SK-N-SH (cell line): ENCODE results near the gene FRS3. TPM values are rescaled to one million over a fixed set of nuclear protein-coding genes. Genes with fewer than 3 reads are reported as not detected.

Experiments used
- CTCF ChIA-PET: fragments of 300-600, 350-600 bp; formaldehyde crosslinking; extraction: SDS; loops from one replicate; lab custom pipeline; 2021; lab: Yijun Ruan, JAX
- POLR2A ChIA-PET: fragments of 350-600 bp; sonication (Branson Sonifier 250); formaldehyde crosslinking; extraction: SDS; loops from one replicate; lab custom pipeline; 2020; ENCODE audit warnings: antibody characterized with exemption, inconsistent platforms; lab: Yijun Ruan, JAX
- DNase-seq: peaks from one replicate; pipeline ENCODE4 v3.0.0; 2012
- H2AFZ ChIP-seq: fragments of 200-600 bp; sonication (generic); 2 replicates; pipeline ENCODE4 v1.8.1; 2016; ENCODE audit warnings: antibody characterized with exemption, mild to moderate bottlenecking, low read depth
- H3F3A ChIP-seq: fragments of 200-600 bp; sonication (generic); replicated peaks from 2 replicates; pipeline ENCODE3; 2016; ENCODE audit warnings: antibody characterized with exemption, mild to moderate bottlenecking; ENCODE audit not compliant: insufficient read depth
- H3K27ac ChIP-seq, 2 experiments: fragments of 200-500 bp in 1 of 2; fragments of 200-600 bp in 1 of 2; sonication (Bioruptor generic) in 1 of 2; sonication (generic), shearing (Covaris generic) in 1 of 2; 2 replicates each; pipeline versions ENCODE4 v1.5.1 to v1.6.1; 2014 to 2016; ENCODE audit warnings: low read depth in 2 of 2, inconsistent platforms in 1 of 2, low read length in 1 of 2, mild to moderate bottlenecking in 1 of 2, mixed read lengths in 1 of 2
- H3K27me3 ChIP-seq: fragments of 200-600 bp; sonication (generic), shearing (Covaris generic); 2 replicates; pipeline ENCODE4 v1.6.1; 2016; ENCODE audit warnings: mixed run types; ENCODE audit not compliant: insufficient read depth
- H3K36me3 ChIP-seq, 2 experiments: fragments of 200-500 bp in 1 of 2; fragments of 200-600 bp in 1 of 2; sonication (Bioruptor generic) in 1 of 2; sonication (generic) in 1 of 2; replicated peaks in 1 of 2; 2 replicates each; pipeline versions ENCODE3 to v1.5.1; 2014 to 2016; ENCODE audit warnings: low read length in 1 of 2, mild to moderate bottlenecking in 1 of 2; ENCODE audit not compliant: insufficient read depth in 2 of 2, control insufficient read depth in 1 of 2
- H3K4me1 ChIP-seq, 2 experiments: fragments of 200-500 bp in 1 of 2; fragments of 200-600 bp in 1 of 2; sonication (Bioruptor generic) in 1 of 2; sonication (generic), shearing (Covaris generic) in 1 of 2; 2 replicates each; pipeline versions ENCODE4 v1.5.1 to v1.6.1; 2014 to 2016; ENCODE audit warnings: low read depth in 1 of 2, low read length in 1 of 2, mixed run types in 1 of 2; ENCODE audit not compliant: insufficient read depth in 2 of 2, control insufficient read depth in 1 of 2
- H3K4me2 ChIP-seq: fragments of 200-600 bp; sonication (generic), shearing (Covaris generic); 2 replicates; pipeline ENCODE4 v1.6.1; 2017; ENCODE audit warnings: mixed run types
- H3K4me3 ChIP-seq, 2 experiments: fragments of 200-500 bp in 1 of 2; fragments of 200-600 bp in 1 of 2; sonication (Bioruptor generic) in 1 of 2; sonication (generic), shearing (Covaris generic) in 1 of 2; 2 replicates each; pipeline versions ENCODE4 v1.5.1 to v1.8.1; 2014 to 2016; ENCODE audit warnings: low read depth in 2 of 2, inconsistent platforms in 1 of 2, low read length in 1 of 2, mild to moderate bottlenecking in 1 of 2, mixed read lengths in 1 of 2, moderate library complexity in 1 of 2
- H3K79me2 ChIP-seq: fragments of 200-600 bp; sonication (generic); 2 replicates; pipeline ENCODE4 v1.8.1; 2017; ENCODE audit warnings: mild to moderate bottlenecking; ENCODE audit not compliant: insufficient read depth
- H3K9ac ChIP-seq: fragments of 200-600 bp; sonication (generic); 2 replicates; pipeline ENCODE4 v1.6.1; 2017; ENCODE audit warnings: mixed run types
- H3K9me2 ChIP-seq: fragments of 200-600 bp; sonication (generic); 2 replicates; pipeline ENCODE4 v1.6.1; 2017; ENCODE audit warnings: mixed run types
- H3K9me3 ChIP-seq: fragments of 200-600 bp; sonication (generic); 2 replicates; pipeline ENCODE4 v1.6.1; 2017; ENCODE audit warnings: mixed run types, mild to moderate bottlenecking, moderate library complexity
- H4K20me1 ChIP-seq: fragments of 200-600 bp; sonication (generic); 2 replicates; pipeline ENCODE4 v1.6.1; 2017; ENCODE audit warnings: mild to moderate bottlenecking, mixed run types; ENCODE audit not compliant: insufficient read depth
- ELF1 ChIP-seq: IDR thresholded peaks from 2 replicates; pipeline ENCODE4 v1.4.0; 2012
- EZH2phosphoT487 ChIP-seq: fragments of 200-600 bp; sonication (generic); IDR thresholded peaks from 2 replicates; pipeline ENCODE4 v1.6.1; 2017; ENCODE audit warnings: low read depth, mixed run types, mild to moderate bottlenecking, antibody characterized with exemption, moderate library complexity, borderline replicate concordance
- FOSL2 ChIP-seq: IDR thresholded peaks from 2 replicates; pipeline ENCODE4 v1.4.0; 2012; ENCODE audit warnings: low read depth, mild to moderate bottlenecking, moderate library complexity, borderline replicate concordance
- FOXJ3 ChIP-seq: sonication (generic); formaldehyde crosslinking; IDR thresholded peaks from 2 replicates; pipeline ENCODE4 v1.5.1; 2020; ENCODE audit warnings: mild to moderate bottlenecking, missing genetic modification reagents
- MXI1 ChIP-seq: IDR thresholded peaks from 2 replicates; pipeline ENCODE4 v1.6.1; 2012; ENCODE audit warnings: mild to moderate bottlenecking, low read depth, low read length, improper control_type of control experiment
- NFIC ChIP-seq: IDR thresholded peaks from 2 replicates; pipeline ENCODE4 v1.4.0; 2012; ENCODE audit warnings: borderline replicate concordance
- POLR2AphosphoS5 ChIP-seq: IDR thresholded peaks from 2 replicates; pipeline ENCODE4 v1.6.1; 2012; ENCODE audit warnings: low read depth, low read length
- REST ChIP-seq: IDR thresholded peaks from 2 replicates; pipeline ENCODE4 v1.6.1; 2012; ENCODE audit warnings: mild to moderate bottlenecking, low read depth, low read length, moderate library complexity
- SIN3A ChIP-seq: IDR thresholded peaks from 2 replicates; pipeline ENCODE4 v1.6.1; 2012; ENCODE audit warnings: low read depth, mild to moderate bottlenecking, low read length, moderate library complexity, borderline replicate concordance
- TAF1 ChIP-seq: IDR thresholded peaks from 2 replicates; pipeline ENCODE4 v1.6.1; 2012; ENCODE audit warnings: low read depth, mild to moderate bottlenecking, low read length, moderate library complexity, borderline replicate concordance
- TEAD4 ChIP-seq: IDR thresholded peaks from 2 replicates; pipeline ENCODE4 v1.4.0; 2012; ENCODE audit warnings: mild to moderate bottlenecking, borderline replicate concordance; ENCODE audit not compliant: insufficient read depth
- USF1 ChIP-seq: IDR thresholded peaks from 2 replicates; pipeline ENCODE4 v1.4.0; 2012; ENCODE audit warnings: low read depth, borderline replicate concordance
- WGBS: methylation state at CpG from one replicate; pipeline ENCODE4 v1.1.6; 2017; ENCODE audit warnings: low lambda C conversion rate; 5-methylcytosine and 5-hydroxymethylcytosine counted together
- polyA plus RNA-seq, 3 experiments: library from polyadenylated mRNA; depleted of rRNA; stranded (reverse); fragments of >200 nt; gene quantifications; 2 replicates each; pipeline ENCODE4 v1.2.3, GENCODE V29; 2012

The FRS3 gene
- polyA plus RNA-seq, 1 of the 3 experiments (the other 2 are of a cell fraction): 8.6 TPM

- Histone ChIP-seq H3F3A (no peaks in the 10 kb centered on the region), H3K4me3 (no peak overlapping the region), H3K79me2 (no peaks in the 10 kb centered on the region), H3K4me2 (no peak overlapping the region), H4K20me1 (no peaks in the 10 kb centered on the region), H3K4me1 (peaks cover 3 to 31% of the 10 kb centered on the region in 2 experiments; a peak in 2 of 4 replicates), H2AFZ (no peak overlapping the region), H3K27me3 (no peaks in the 10 kb centered on the region), H3K27ac (no peak overlapping the region), H3K9ac (no peak overlapping the region), H3K9me3 (no peaks in the 10 kb centered on the region), H3K36me3 (no peaks in the 10 kb centered on the region), H3K9me2 (no peaks in the 10 kb centered on the region)
- TF ChIP-seq SIN3A (no peak), NFIC (no peak)
- 19% methylated on average over 2 of the region's 2 CpGs for WGBS
- ChIA-PET CTCF (interaction anchor here (0.7 to 2.6 kb wide), 6 partner anchors 15 to 395 kb away, joined by 3 to 12 read pairs (median 4); partner anchors contain the start of gene TOMM6), POLR2A (no interaction called here)
- DNase-seq: no peak
These were observed 16.2 kb downstream of the FRS3 start for GRCh38 chr6:41763470-41763869.

GRCh38 chr6:41759905-41760579 lies 19.7 kb downstream of the FRS3 start:
- no peaks in the 10 kb centered on the region for H3K36me3 ChIP-seq
- H4K20me1 ChIP-seq: no peaks in the 10 kb centered on the region
- no peaks in the 10 kb centered on the region for H3F3A ChIP-seq
- CTCF ChIA-PET: interaction anchor here (1.1 to 1.5 kb wide), 2 partner anchors 9 to 25 kb away, joined by 3 to 5 read pairs; partner anchors contain the start of gene TFEB
- H3K79me2 ChIP-seq: no peaks in the 10 kb centered on the region
- no peaks in the 10 kb centered on the region for H3K27me3 ChIP-seq
- POLR2A ChIA-PET: no interaction called here
- no peaks in the 10 kb centered on the region for H3K9me2 ChIP-seq
- no CpG with 5 or more reads among the region's 2 CpGs for WGBS
- no peak overlapping the region for H3K27ac ChIP-seq
- no peak overlapping the region for H3K4me2 ChIP-seq
- H3K4me1 ChIP-seq: peaks cover 0 to 17% of the 10 kb centered on the region in 2 experiments; a peak in 1 of 4 replicates
- no peak overlapping the region for H2AFZ ChIP-seq
- no peak for DNase-seq
- H3K9me3 ChIP-seq: no peaks in the 10 kb centered on the region
- H3K9ac ChIP-seq: no peak overlapping the region
- H3K4me3 ChIP-seq: no peak overlapping the region
- no peak for TF ChIP-seq FOSL2
- no peak for TF ChIP-seq REST
- no peak for TF ChIP-seq TEAD4
- no peak for TF ChIP-seq EZH2phosphoT487
- TF ChIP-seq POLR2AphosphoS5: no peak
- TF ChIP-seq TAF1: no peak
- no peak for TF ChIP-seq ELF1
- no peak for TF ChIP-seq USF1
- no peak for TF ChIP-seq MXI1
- TF ChIP-seq FOXJ3: no peak
